Endothelial cell of umbilical vein (primary cell): Measurements from ENCODE around the gene SNX30. TPM values are rescaled to one million over a fixed set of nuclear protein-coding genes. Genes with fewer than 3 reads are reported as not detected.

Experiments
- BruUV-seq: library from RNA; stranded (reverse); fragments of 400-500 nt; replicated peaks from 2 replicates; lab custom pipeline; 2021; lab: Mats Ljungman, UMichigan
- CTCF ChIA-PET: fragments of 300-600, 350-600 bp; sonication (Branson Sonifier 250); formaldehyde crosslinking; loops from one replicate; lab custom pipeline; 2021; ENCODE audit warnings: antibody characterized with exemption, inconsistent platforms; lab: Charles Lee
- POLR2A ChIA-PET: fragments of 300-600, 350-600 bp; sonication (Branson Sonifier 250); formaldehyde crosslinking; loops from one replicate; lab custom pipeline; 2021; ENCODE audit warnings: antibody characterized with exemption, inconsistent platforms; lab: Charles Lee
- DNase-seq: peaks from one replicate; pipeline ENCODE4 v3.0.0-alpha.2; 2011; ENCODE audit warnings: low read depth, low spot score
- FAIRE-seq: peaks from 2 replicates; lab custom pipeline; 2011; peaks lifted over from hg19 to GRCh38; lab: Jason Lieb, UNC
- H2AFZ ChIP-seq: 2 replicates; pipeline ENCODE4 v1.6.0; 2012; ENCODE audit warnings: low read depth, low read length, control low read depth, inconsistent platforms
- H3K27ac ChIP-seq: 2 replicates; pipeline ENCODE4 v1.5.1; 2011; ENCODE audit warnings: low read depth, mild to moderate bottlenecking, control low read depth, low read length, moderate library complexity; ENCODE audit not compliant: insufficient read depth
- H3K27me3 ChIP-seq, 2 experiments: 2 replicates each; pipeline versions ENCODE4 v1.6.0 to v1.6.1; 2011; ENCODE audit warnings: low read length in 2 of 2, mixed read lengths in 1 of 2; ENCODE audit not compliant: control insufficient read depth in 2 of 2, insufficient read depth in 2 of 2
- H3K36me3 ChIP-seq, 2 experiments: 2 replicates in 1 of 2; 3 replicates in 1 of 2; pipeline ENCODE4 v1.5.1; 2011; ENCODE audit warnings: low read length in 2 of 2, mild to moderate bottlenecking in 1 of 2, moderate library complexity in 1 of 2; ENCODE audit not compliant: control insufficient read depth in 2 of 2, insufficient read depth in 2 of 2; ENCODE audit errors: extremely low read depth in 1 of 2
- H3K4me1 ChIP-seq: 3 replicates; pipeline ENCODE4 v1.5.1; 2011; ENCODE audit warnings: mild to moderate bottlenecking, low read length; ENCODE audit not compliant: control insufficient read depth, insufficient read depth; ENCODE audit errors: extremely low read depth
- H3K4me2 ChIP-seq: 2 replicates; pipeline ENCODE4 v1.6.1; 2011; ENCODE audit warnings: low read length, control low read depth, mixed read lengths; ENCODE audit not compliant: insufficient read depth
- H3K4me3 ChIP-seq, 3 experiments: fragments of 200-600 bp in 1 of 3; sonication (generic), shearing (Covaris generic) in 1 of 3; replicated peaks in 1 of 3; 2 replicates each; pipeline ENCODE4 v1.5.1; 2011 to 2016; ENCODE audit warnings: control low read depth in 3 of 3, low read length in 3 of 3, mild to moderate bottlenecking in 2 of 3, inconsistent platforms in 1 of 3, low read depth in 1 of 3, moderate library complexity in 1 of 3; ENCODE audit not compliant: insufficient read depth in 1 of 3
- H3K79me2 ChIP-seq: 2 replicates; pipeline ENCODE4 v1.6.0; 2012; ENCODE audit warnings: low read length, inconsistent platforms; ENCODE audit not compliant: control insufficient read depth, insufficient read depth
- H3K9ac ChIP-seq: replicated peaks from 2 replicates; pipeline ENCODE3; 2011; ENCODE audit warnings: low read length, control low read depth; ENCODE audit not compliant: insufficient read depth; ENCODE audit errors: extremely low read depth
- H3K9me1 ChIP-seq: replicated peaks from 3 replicates; pipeline ENCODE4 v1.6.0; 2011; ENCODE audit warnings: mild to moderate bottlenecking, low read length; ENCODE audit not compliant: control insufficient read depth, insufficient read depth; ENCODE audit errors: extremely low read depth
- H3K9me3 ChIP-seq: replicated peaks from 2 replicates; pipeline ENCODE4 v1.5.1; 2012; ENCODE audit warnings: low read length, inconsistent platforms; ENCODE audit not compliant: control insufficient read depth, insufficient read depth
- H4K20me1 ChIP-seq: replicated peaks from 2 replicates; pipeline ENCODE3; 2011; ENCODE audit warnings: mild to moderate bottlenecking, low read length; ENCODE audit not compliant: control insufficient read depth, insufficient read depth; ENCODE audit errors: extremely low read depth
- EZH2 ChIP-seq: IDR thresholded peaks from 2 replicates; pipeline ENCODE4 v1.6.1; 2012; ENCODE audit warnings: borderline replicate concordance, low read depth, mild to moderate bottlenecking, moderate library complexity, low read length, inconsistent platforms; ENCODE audit not compliant: severe bottlenecking
- FOS ChIP-seq: IDR thresholded peaks from 2 replicates; pipeline ENCODE4 v1.6.1; 2011; ENCODE audit warnings: mild to moderate bottlenecking, low read length, moderate library complexity, borderline replicate concordance; ENCODE audit not compliant: insufficient read depth
- GATA2 ChIP-seq: IDR thresholded peaks from 2 replicates; pipeline ENCODE4 v1.7.0; 2011; ENCODE audit warnings: low read depth, mild to moderate bottlenecking, moderate library complexity, mixed read lengths, low read length; ENCODE audit not compliant: insufficient read length, insufficient read depth
- JUN ChIP-seq: IDR thresholded peaks from 2 replicates; pipeline ENCODE4 v1.6.1; 2011; ENCODE audit warnings: borderline replicate concordance, low read depth; ENCODE audit not compliant: insufficient read length, insufficient read depth
- MYC ChIP-seq: IDR thresholded peaks from one replicate; pipeline ENCODE4 v1.6.1; 2011; ENCODE audit warnings: mild to moderate bottlenecking, low read depth, low read length
- POLR2A ChIP-seq: IDR thresholded peaks from 2 replicates; pipeline ENCODE4 v1.6.1; 2012; ENCODE audit warnings: low read depth, mild to moderate bottlenecking, control low read depth, low read length
- POLR2AphosphoS5 ChIP-seq: IDR thresholded peaks from 2 replicates; pipeline ENCODE4 v1.6.1; 2012; ENCODE audit warnings: low read depth, mild to moderate bottlenecking, control low read depth, low read length, moderate library complexity; ENCODE audit not compliant: insufficient read depth
- dilution Hi-C: fragments of 300-500 bp; cut with MboI; formaldehyde crosslinking; loops from one replicate; pipeline ENCODE4 v1.15.0; 2019; ENCODE audit warnings: low sequenced_read_pairs; ENCODE audit not compliant: extremely low pct_ligation_motif_present
- intact Hi-C: fragments of 100-400 bp; cut with micrococcal nuclease; formaldehyde crosslinking; loops from one replicate; pipeline ENCODE4 v1.10.0; 2022
- polyA plus RNA-seq, 4 experiments: library from polyadenylated mRNA; depleted of rRNA in 3 of 4; stranded (reverse) in 3 of 4; unstranded in 1 of 4; fragments of >200 nt; gene quantifications; 2 replicates each; pipeline versions ENCODE4 v1.2.1 to v1.2.3, GENCODE V29; 2011 to 2012; ENCODE audit warnings: missing spikeins in 1 of 4
- total RNA-seq: library from RNA; stranded (reverse); gene quantifications from 2 replicates; pipeline ENCODE4 v1.2.3, GENCODE V29; 2021
- TF ChIP-seq, protein P1 (sequence below), 2 donors: IDR thresholded peaks; 1 replicate in 1 of 2; 2 replicates in 1 of 2; pipeline ENCODE4 v1.5.1; 2011; ENCODE audit warnings: low read length in 2 of 2, mild to moderate bottlenecking in 2 of 2, moderate library complexity in 2 of 2, control low read depth in 1 of 2, inconsistent platforms in 1 of 2, low read depth in 1 of 2; ENCODE audit not compliant: insufficient read depth in 1 of 2; ENCODE audit errors: extremely low read depth in 1 of 2
- TF ChIP-seq, protein P2 (sequence below): IDR thresholded peaks from 2 replicates; pipeline ENCODE4 v1.6.1; 2011; ENCODE audit not compliant: insufficient read depth, insufficient read length

SNX30 gene
- total and polyA plus RNA-seq, 2 donors (not counting 3 experiments of a cell fraction or from before 2014, with no cell fraction given), result 2.8 to 6.3 TPM

- dilution Hi-C loops, result no loop called here
- H3K27me3 ChIP-seq, result no peaks in the 10 kb centered on the region
- intact Hi-C loops, result no loop called here
- H3K79me2 ChIP-seq, result no peaks in the 10 kb centered on the region
- DNase-seq, result no peak
- ChIA-PET CTCF (interaction anchor here (0.8 kb wide), 1 partner anchor 10 kb away, joined by 3 read pairs; no protein-coding TSS in a partner anchor), POLR2A (no interaction called here)
- H2AFZ ChIP-seq, result no peak overlapping the region
- TF ChIP-seq MYC, result no peak
- TF ChIP-seq, protein P1, sequence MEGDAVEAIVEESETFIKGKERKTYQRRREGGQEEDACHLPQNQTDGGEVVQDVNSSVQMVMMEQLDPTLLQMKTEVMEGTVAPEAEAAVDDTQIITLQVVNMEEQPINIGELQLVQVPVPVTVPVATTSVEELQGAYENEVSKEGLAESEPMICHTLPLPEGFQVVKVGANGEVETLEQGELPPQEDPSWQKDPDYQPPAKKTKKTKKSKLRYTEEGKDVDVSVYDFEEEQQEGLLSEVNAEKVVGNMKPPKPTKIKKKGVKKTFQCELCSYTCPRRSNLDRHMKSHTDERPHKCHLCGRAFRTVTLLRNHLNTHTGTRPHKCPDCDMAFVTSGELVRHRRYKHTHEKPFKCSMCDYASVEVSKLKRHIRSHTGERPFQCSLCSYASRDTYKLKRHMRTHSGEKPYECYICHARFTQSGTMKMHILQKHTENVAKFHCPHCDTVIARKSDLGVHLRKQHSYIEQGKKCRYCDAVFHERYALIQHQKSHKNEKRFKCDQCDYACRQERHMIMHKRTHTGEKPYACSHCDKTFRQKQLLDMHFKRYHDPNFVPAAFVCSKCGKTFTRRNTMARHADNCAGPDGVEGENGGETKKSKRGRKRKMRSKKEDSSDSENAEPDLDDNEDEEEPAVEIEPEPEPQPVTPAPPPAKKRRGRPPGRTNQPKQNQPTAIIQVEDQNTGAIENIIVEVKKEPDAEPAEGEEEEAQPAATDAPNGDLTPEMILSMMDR (IDR thresholded peaks at IDR 0.05; ENCODE audit: extremely low read depth in 1 of 2, insufficient read depth in 1 of 2, low read depth in 1 of 2, low read length in 2 of 2), result no peak
- TF ChIP-seq, protein P2, sequence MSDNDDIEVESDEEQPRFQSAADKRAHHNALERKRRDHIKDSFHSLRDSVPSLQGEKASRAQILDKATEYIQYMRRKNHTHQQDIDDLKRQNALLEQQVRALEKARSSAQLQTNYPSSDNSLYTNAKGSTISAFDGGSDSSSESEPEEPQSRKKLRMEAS, result no peak
- no peak for TF ChIP-seq POLR2AphosphoS5
- no peak for TF ChIP-seq EZH2
- no peak for TF ChIP-seq GATA2
- TF ChIP-seq POLR2A, result no peak
- no peak for TF ChIP-seq JUN
- TF ChIP-seq FOS, result no peak
- H4K20me1 ChIP-seq, result no peaks in the 10 kb centered on the region
- no peak for FAIRE-seq
- no peak overlapping the region for H3K4me2 ChIP-seq
- H3K36me3 ChIP-seq, result no peaks in the 10 kb centered on the region
- no peak overlapping the region for H3K9ac ChIP-seq
- H3K9me1 ChIP-seq, result no peaks in the 10 kb centered on the region
- H3K27ac ChIP-seq, result no peak overlapping the region
- no peak overlapping the region for H3K4me3 ChIP-seq
- H3K9me3 ChIP-seq, result no peaks in the 10 kb centered on the region
- no peaks in the 10 kb centered on the region for H3K4me1 ChIP-seq
- no TSS peak for BruUV-seq
These were observed 123.3 kb downstream of the SNX30 start for GRCh38 chr9:112873773-112874405.
